ENCODE results near the gene ERG28.
"Not testable (repeated sequence)": the region's sequence is repeated elsewhere in the genome, so short reads cannot be mapped to it uniquely, and the experiment has no call there.

Gene ERG28

GRCh38 chr14:75619548-75619947, 41.1 kb downstream of the ERG28 start:
- no peak for DNase-seq

DNA sequence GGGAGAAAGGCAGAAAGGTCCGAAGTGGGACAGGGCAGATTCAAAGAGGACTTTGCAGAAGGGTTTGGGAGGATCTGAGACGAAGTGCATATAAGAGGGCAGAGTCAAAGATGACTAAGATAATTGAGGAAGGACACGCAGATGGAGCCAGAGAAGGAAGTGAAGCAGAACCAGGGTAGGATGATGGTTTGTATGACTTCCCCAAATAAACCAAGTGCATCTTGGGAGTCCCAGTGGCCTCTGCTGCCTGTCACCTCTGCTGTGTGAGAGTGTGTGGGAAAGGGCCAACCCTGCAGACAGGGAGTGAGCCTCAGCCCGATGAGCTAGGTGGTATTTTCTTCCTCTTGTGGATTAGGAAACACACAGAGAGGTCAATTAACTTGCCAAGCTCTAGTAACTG, 45.5 kb downstream of the ERG28 start:
- DNase-seq: no peak

GRCh38 chr14:75614179-75614578, 46.5 kb downstream of the ERG28 start:
- no peak for DNase-seq

DNA sequence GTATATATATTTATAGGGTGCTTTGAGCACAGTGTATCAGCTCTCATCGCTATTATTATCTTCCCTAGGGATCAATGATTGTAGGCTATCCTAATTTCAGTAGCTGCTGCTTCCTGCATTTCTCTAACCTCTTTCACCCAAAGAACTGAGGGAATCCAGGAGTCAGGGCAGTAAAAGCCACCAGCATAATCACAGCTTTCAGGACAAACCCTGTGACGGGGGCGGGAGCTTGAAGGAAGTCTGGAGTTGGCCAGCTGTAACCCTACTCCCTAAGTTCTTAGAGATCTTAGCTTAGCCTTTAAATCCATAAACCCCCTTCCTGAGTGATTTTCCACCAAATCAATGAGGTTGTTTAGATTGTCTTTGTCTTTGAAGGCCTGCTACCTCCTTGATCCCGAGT, 48.5 kb downstream of the ERG28 start:
- DNase-seq: no peak

- no peak for DNase-seq
Measured at GRCh38 chr14:75610834-75611233, 49.8 kb downstream of the ERG28 start.

GRCh38 chr14:75609606-75610475, 50.8 kb downstream of the ERG28 start:
- DNase-seq: no peak

GRCh38 chr14:75609116-75609515, 51.6 kb downstream of the ERG28 start:
- no peak for DNase-seq

DNA sequence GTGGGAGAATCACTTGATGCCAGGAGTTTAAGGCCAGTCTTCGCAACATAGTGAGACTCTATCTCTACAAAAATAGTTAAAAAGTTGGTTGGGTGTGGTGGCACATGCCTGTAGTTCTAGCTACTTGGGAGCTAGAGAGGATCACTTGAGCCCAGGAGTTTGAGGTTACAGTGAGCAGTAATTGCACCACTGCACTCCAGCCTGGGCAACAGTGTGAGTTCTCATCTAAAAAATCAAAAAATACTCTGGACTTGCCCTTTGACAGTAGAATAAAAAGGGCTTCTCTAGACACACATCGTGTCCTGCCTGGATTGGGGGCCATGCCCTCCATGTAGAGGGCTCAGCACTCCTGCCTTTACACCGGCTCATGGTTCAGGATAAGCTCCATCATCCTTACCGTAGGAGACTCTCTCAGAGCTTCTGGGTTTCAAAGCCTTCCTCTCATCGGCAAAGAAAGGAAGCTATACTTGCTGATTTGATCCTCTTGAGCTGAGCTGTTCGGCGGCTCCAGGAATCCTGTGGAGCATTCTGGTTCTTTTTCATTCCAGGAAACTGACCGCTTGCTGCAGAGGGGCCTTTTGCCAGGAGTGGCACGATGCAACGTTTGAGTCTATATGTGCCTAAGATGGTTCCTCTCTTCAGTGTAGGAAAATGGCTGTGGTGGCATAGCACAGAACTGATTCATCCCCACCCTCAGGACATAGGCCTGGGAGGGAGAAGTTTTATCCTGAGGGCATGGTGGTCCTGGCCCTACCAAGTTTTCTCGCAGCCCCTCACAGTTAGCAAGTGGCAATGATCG, 52.6 kb downstream of the ERG28 start:
- DNase-seq: no peak

GRCh38 chr14:75607044-75607443, 53.6 kb downstream of the ERG28 start:
- no peak for DNase-seq

- no peak for DNase-seq
Measured at GRCh38 chr14:75605916-75606315, 54.8 kb downstream of the ERG28 start.

DNA sequence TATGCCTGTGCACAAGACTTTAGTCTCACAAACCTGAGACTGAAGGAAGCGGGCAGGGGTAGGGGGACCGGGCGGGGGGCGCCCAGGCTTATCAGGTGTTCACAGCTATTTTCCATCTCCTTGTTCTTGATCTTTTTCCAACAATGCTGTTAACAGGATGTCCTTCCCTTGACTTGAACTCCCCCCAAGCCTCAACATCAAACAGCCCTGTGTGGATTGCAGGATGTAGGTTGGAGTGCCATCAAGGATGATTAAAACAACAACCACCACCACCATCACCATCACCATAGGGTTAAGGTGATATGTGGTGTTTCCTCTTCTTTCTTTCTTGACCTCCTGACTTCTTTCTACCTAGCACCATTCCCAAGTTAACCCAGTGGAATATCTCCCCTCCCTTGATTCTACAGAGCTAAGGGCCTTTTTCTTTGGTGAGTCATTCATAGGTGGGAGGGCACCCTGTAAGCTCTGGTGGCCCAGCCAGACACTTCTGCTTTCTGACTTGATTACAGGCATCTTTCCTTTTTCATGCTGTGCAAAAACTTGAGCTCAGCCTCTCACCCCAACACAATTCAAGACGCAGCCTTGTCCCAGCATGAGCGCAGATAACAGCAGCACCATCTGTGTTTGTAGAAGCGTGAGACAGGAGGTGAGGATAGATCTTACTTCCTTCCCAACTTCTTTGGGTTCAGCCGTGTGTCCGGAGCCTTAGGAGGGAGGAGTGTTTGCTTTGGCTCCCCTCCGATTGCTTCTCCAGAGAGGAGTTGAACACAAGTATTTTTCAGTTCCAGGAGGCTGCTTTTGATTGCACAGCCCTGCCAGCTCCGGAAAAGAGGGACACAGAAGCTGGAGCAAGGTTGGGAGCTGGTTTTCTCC, 55.5 kb downstream of the ERG28 start:
- no peak for DNase-seq

DNA sequence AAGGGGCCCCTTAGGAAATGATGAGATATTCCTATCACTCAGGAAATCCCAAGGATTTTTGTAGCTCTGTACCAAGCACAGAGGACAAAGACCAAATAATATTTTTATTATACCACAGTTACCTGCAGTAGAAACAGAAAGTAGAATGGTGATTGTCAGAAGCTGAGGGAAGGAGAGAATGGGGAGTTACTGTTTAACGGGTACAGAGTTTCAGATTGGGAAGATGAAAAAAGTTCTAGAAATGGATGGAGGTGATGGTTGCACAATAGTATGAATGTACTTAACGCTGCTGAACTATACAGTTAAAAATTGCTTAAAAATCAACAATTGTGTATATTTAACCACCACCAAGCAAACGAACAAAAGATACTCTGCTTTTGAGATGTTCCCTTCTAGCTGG, 58.2 kb downstream of the ERG28 start:
- DNase-seq: no peak

- not testable (repeated sequence) for DNase-seq
Measured at GRCh38 chr14:75601061-75601460, 59.6 kb downstream of the ERG28 start.

DNA sequence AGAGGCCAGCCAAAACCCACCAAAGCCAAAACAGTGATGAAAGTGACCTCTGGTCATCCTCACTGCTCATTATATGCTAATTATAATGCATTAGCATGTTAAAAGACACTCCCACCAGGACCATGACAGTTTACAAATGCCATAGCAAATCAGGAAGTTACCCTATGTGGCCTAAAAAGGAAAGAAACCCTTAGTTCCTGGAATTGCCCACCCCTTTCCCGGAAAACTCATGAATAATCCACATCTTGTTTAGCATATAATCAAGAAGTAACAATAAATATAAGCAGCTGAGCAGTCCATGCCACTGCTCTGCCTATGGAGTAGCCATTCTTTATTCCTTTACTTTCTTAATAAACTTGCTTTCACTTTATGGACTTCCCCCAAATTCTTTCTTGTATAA, 60.6 kb downstream of the ERG28 start:
- DNase-seq: not testable (repeated sequence)

Data from activated naive CD4-positive, alpha-beta T cell treated with anti-CD3 and anti-CD28 coated beads, Interleukin-2, amount 50 U/mL, for 16 hours (primary cell).